PC-3 (cell line): Measurements from ENCODE around the gene GNAI2.

Experiments used
- CTCF ChIP-seq: fragments of 300-600 bp; sonication (generic); conservative IDR thresholded peaks from 2 replicates; pipeline ENCODE4 v1.5.1; 2017; ENCODE audit warnings: antibody characterized with exemption, low read depth, mild to moderate bottlenecking, low read length
- EZH2 ChIP-seq: fragments of 300-600 bp; sonication (generic); IDR thresholded peaks from one replicate; pipeline ENCODE4 v1.6.1; 2017; ENCODE audit warnings: antibody characterized with exemption, mild to moderate bottlenecking, low read length; ENCODE audit not compliant: unreplicated experiment
- EZH2phosphoT487 ChIP-seq: fragments of 300-600 bp; sonication (generic); IDR thresholded peaks from 2 replicates; pipeline ENCODE4 v1.6.1; 2018; ENCODE audit warnings: mild to moderate bottlenecking, antibody characterized with exemption, low read length, borderline replicate concordance

GRCh38 chr3:50275141-50275995, 39.4 kb downstream of the GNAI2 start:
- no peak for TF ChIP-seq CTCF
- no peak for TF ChIP-seq EZH2
- no peak for TF ChIP-seq EZH2phosphoT487
